NK-92 treated with Interleukin-12 subunit alpha and Interleukin-12 subunit beta, amount 100 ng/mL, for 24 hours (cell line): ENCODE data around the gene RNF175.
"Not testable (repeated sequence)": the region's sequence is repeated elsewhere in the genome, so short reads cannot be mapped to it uniquely, and the experiment has no call there.

Experiments
- DNase-seq: peaks from one replicate; lab custom pipeline; 2025; lab: John Stamatoyannopoulos, UW

RNF175 gene

GRCh38 chr4:153676984-153677383 lies 82.8 kb downstream of the RNF175 start:
- DNase-seq, result no peak

GRCh38 chr4:153676486-153676885 lies 83.3 kb downstream of the RNF175 start:
- no peak for DNase-seq

GRCh38 chr4:153669838-153670237 lies 90.0 kb downstream of the RNF175 start:
- DNase-seq, result no peak

- no peak for DNase-seq
These were observed 91.2 kb downstream of the RNF175 start for GRCh38 chr4:153668647-153669046.

- not testable (repeated sequence) for DNase-seq
These were observed 93.3 kb downstream of the RNF175 start for GRCh38 chr4:153666505-153666904.

- no peak for DNase-seq
These were observed 96.2 kb downstream of the RNF175 start for GRCh38 chr4:153663667-153664066.

GRCh38 chr4:153661908-153662307 lies 97.9 kb downstream of the RNF175 start:
- no peak for DNase-seq

GRCh38 chr4:153661215-153661822 lies 98.5 kb downstream of the RNF175 start:
- no peak for DNase-seq
